ENCODE data around the gene LIM2. TPM values are rescaled to one million over a fixed set of nuclear protein-coding genes. Genes with fewer than 3 reads are reported as not detected.

Gene LIM2
- total and polyA plus RNA-seq, 2 of the 8 experiments (the other 6 are each of a cell fraction or from before 2014, with no cell fraction given), result not detected

- no peak overlapping the region for H2BK5ac ChIP-seq (ENCODE audit: low read depth, low read length)
- CTCF ChIA-PET (ENCODE audit: partially characterized antibody), result interaction anchor here (0.9 to 1.8 kb wide), 6 partner anchors 15 to 49 kb away, joined by 3 to 5 read pairs (median 4); partner anchors contain the start of genes C19orf84, LIM2 and SIGLEC10
- TF ChIP-seq ZNF274 (IDR thresholded peaks at IDR 0.05; ENCODE audit: borderline replicate concordance, extremely low read depth, low read length) (no peak), MAFK (IDR thresholded peaks at IDR 0.05; ENCODE audit: low read depth, low read length) (no peak), YY1 (IDR thresholded peaks at IDR 0.05; ENCODE audit: low read depth, low read length) (no peak), BRCA1 (IDR thresholded peaks at IDR 0.05; ENCODE audit: low read depth, low read length) (no peak), FOSL1 (IDR thresholded peaks at IDR 0.05; ENCODE audit: insufficient read depth, low read depth, low read length) (no peak), TAF7 (optimal IDR thresholded peaks at IDR 0.05; ENCODE audit: borderline replicate concordance, low read depth, low read length) (no peak), RAD21 (IDR thresholded peaks at IDR 0.05 in 1 of 2, conservative IDR thresholded peaks at IDR 0.05 in 1 of 2; ENCODE audit: low read depth in 2 of 2, low read length in 2 of 2) (no peak)
Measured at GRCh38 chr19:51372021-51372648, 15.6 kb downstream of the LIM2 start.

More at GRCh38 chr19:51372021-51372648, 15.6 kb downstream of the LIM2 start:
- H3K27me3 ChIP-seq (replicated peaks in 1 of 4; ENCODE audit: control insufficient read depth in 3 of 4, extremely low read depth in 1 of 4, insufficient read depth in 3 of 4, low read length in 3 of 4), result no peaks in the 10 kb centered on the region; a peak in 2 of 7 replicates
- POLR2A ChIA-PET (ENCODE audit: partially characterized antibody), result interaction anchor here (0.6 to 2.7 kb wide), 4 partner anchors 9 to 369 kb away, joined by 3 to 11 read pairs (median 4); partner anchors contain the start of gene C19orf84
- no peaks in the 10 kb centered on the region for H3K79me2 ChIP-seq (ENCODE audit: control insufficient read depth in 1 of 2, insufficient read depth in 2 of 2, low read length in 2 of 2)
- H4K20me1 ChIP-seq (replicated peaks in 1 of 2; ENCODE audit: control insufficient read depth in 1 of 2, insufficient read depth in 2 of 2, low read length in 2 of 2), result no peaks in the 10 kb centered on the region
- no peak overlapping the region for H2AFZ ChIP-seq (ENCODE audit: low read length)
- peak overlapping the region; percentile 39; the same call in 1 of the 2 replicates for H2AK5ac ChIP-seq (ENCODE audit: low read depth, low read length)
- peak overlapping the region; percentile 86; the same call in 1 of the 2 replicates for H4K8ac ChIP-seq (ENCODE audit: extremely low read depth, insufficient read depth, low read length)
- H3K4me2 ChIP-seq (ENCODE audit: insufficient read depth in 1 of 2, low read depth in 2 of 2, low read length in 2 of 2), result no peak overlapping the region
- DNase-seq (ENCODE audit: low read depth in 1 of 2, low spot score in 2 of 2), result no peak
- H2BK15ac ChIP-seq (ENCODE audit: low read length), result no peak overlapping the region
- no peak overlapping the region for H3K14ac ChIP-seq (ENCODE audit: insufficient read length)
- no peak overlapping the region for H4K91ac ChIP-seq (replicated peaks; ENCODE audit: insufficient read length, low read length)
- no peak overlapping the region for H3K23ac ChIP-seq (ENCODE audit: insufficient read length)
- 90% methylated on average over 18 of the region's 18 CpGs; no CpG with 5 or more reads in 1 of the 2 experiments for WGBS, 2 experiments (ENCODE audit: extremely low coverage in 1 of 2, insufficient coverage in 1 of 2, insufficient read length in 1 of 2, insufficient replicate concordance in 2 of 2, low coverage in 1 of 2, low lambda C conversion rate in 2 of 2, missing lambda C conversion rate in 1 of 2)
- FAIRE-seq, result no peak
- H3K9me3 ChIP-seq (ENCODE audit: insufficient read depth in 2 of 2, low read depth in 1 of 2, low read length in 1 of 2), result no peaks in the 10 kb centered on the region
- H3K18ac ChIP-seq (ENCODE audit: extremely low read depth, low read length), result no peak overlapping the region
- no peaks in the 10 kb centered on the region for H3K36me3 ChIP-seq (ENCODE audit: control insufficient read depth in 2 of 4, insufficient read depth in 4 of 4, low read length in 3 of 4)
- no peak overlapping the region for H3K4ac ChIP-seq (replicated peaks; ENCODE audit: insufficient read length, low read depth, low read length)
- H3K27ac ChIP-seq (ENCODE audit: low read depth, low read length), result no peak overlapping the region
- no peak overlapping the region for H2BK120ac ChIP-seq (replicated peaks; ENCODE audit: low read depth, low read length)
- no peak overlapping the region for H2BK12ac ChIP-seq (ENCODE audit: low read depth, low read length)
- H2BK20ac ChIP-seq (ENCODE audit: low read length), result no peak overlapping the region
- H3K9ac ChIP-seq (replicated peaks in 1 of 4; ENCODE audit: extremely low read depth in 1 of 4, low read depth in 3 of 4, low read length in 3 of 4), result no peak overlapping the region
- H3K4me3 ChIP-seq (ENCODE audit: extremely low read depth in 1 of 4, insufficient read depth in 2 of 4, low read depth in 3 of 4, low read length in 4 of 4), result no peak overlapping the region
- H3K23me2 ChIP-seq (ENCODE audit: low read depth, low read length), result peaks cover 12% of the 10 kb centered on the region; the same call in 1 of the 2 replicates
- H4K5ac ChIP-seq (ENCODE audit: insufficient read length, low read depth, low read length), result no peak overlapping the region
- H3K4me1 ChIP-seq (replicated peaks in 1 of 4; ENCODE audit: control insufficient read depth in 3 of 4, insufficient read depth in 4 of 4, low read length in 3 of 4), result peaks cover 0 to 9% (median 8%) of the 10 kb centered on the region in 4 experiments; a peak in 5 of 7 replicates
- no peaks in the 10 kb centered on the region for H3K79me1 ChIP-seq (ENCODE audit: low read depth, low read length)
- no peak overlapping the region for H3K56ac ChIP-seq (replicated peaks; ENCODE audit: insufficient read length, low read depth, low read length)

Data from H1 (cell line).